ENCODE data around the gene CTNND1. TPM values are rescaled to one million over a fixed set of nuclear protein-coding genes. Genes with fewer than 3 reads are reported as not detected.
"Not testable (repeated sequence)": the region's sequence is repeated elsewhere in the genome, so short reads cannot be mapped to it uniquely, and the experiment has no call there.

Gene CTNND1
- total RNA-seq, 2 experiments from 2014 or later, result 5.5 to 8.5 TPM

- H3K27ac Mint-ChIP-seq, result no peak overlapping the region
- no peaks in the 10 kb centered on the region for H3K4me1 Mint-ChIP-seq (ENCODE audit: low read depth)
- H3K9me3 Mint-ChIP-seq, result no peaks in the 10 kb centered on the region
- intact Hi-C loops (cut with micrococcal nuclease), result no loop called here
- no peaks in the 10 kb centered on the region for H3K36me3 Mint-ChIP-seq (ENCODE audit: low read depth)
- H3K4me3 Mint-ChIP-seq, result no peak overlapping the region
- CTCF ChIA-PET, result no interaction called here
- H3K27me3 Mint-ChIP-seq (ENCODE audit: low read depth), result peaks cover 10% of the 10 kb centered on the region
- no peak for DNase-seq
Observed at GRCh38 chr11:57834852-57835251, 73.2 kb downstream of the CTNND1 start.

- H3K36me3 Mint-ChIP-seq (ENCODE audit: low read depth); H3K9me3 Mint-ChIP-seq; H3K27ac Mint-ChIP-seq; H3K4me3 Mint-ChIP-seq; DNase-seq; CTCF ChIA-PET; H3K27me3 Mint-ChIP-seq (ENCODE audit: low read depth); intact Hi-C loops (cut with micrococcal nuclease); H3K4me1 Mint-ChIP-seq (ENCODE audit: low read depth): not testable (repeated sequence)
Observed at GRCh38 chr11:57838609-57839008, 77.0 kb downstream of the CTNND1 start.

GRCh38 chr11:57842873-57843272 lies 81.3 kb downstream of the CTNND1 start:
- CTCF ChIA-PET, result no interaction called here
- intact Hi-C loops (cut with micrococcal nuclease), result no loop called here
- Mint-ChIP-seq H3K4me1 (ENCODE audit: low read depth) (no peaks in the 10 kb centered on the region), H3K36me3 (ENCODE audit: low read depth) (no peaks in the 10 kb centered on the region), H3K9me3 (no peaks in the 10 kb centered on the region), H3K27ac (no peak overlapping the region), H3K27me3 (ENCODE audit: low read depth) (peaks cover 2% of the 10 kb centered on the region), H3K4me3 (no peak overlapping the region)
- DNase-seq, result no peak

GRCh38 chr11:57867966-57868365 lies 106.4 kb downstream of the CTNND1 start:
- Mint-ChIP-seq H3K4me1 (ENCODE audit: low read depth) (no peaks in the 10 kb centered on the region), H3K4me3 (no peak overlapping the region), H3K27me3 (ENCODE audit: low read depth) (no peaks in the 10 kb centered on the region), H3K9me3 (no peaks in the 10 kb centered on the region), H3K27ac (no peak overlapping the region), H3K36me3 (ENCODE audit: low read depth) (no peaks in the 10 kb centered on the region)
- intact Hi-C loops (cut with micrococcal nuclease), result no loop called here
- CTCF ChIA-PET, result no interaction called here
- DNase-seq, result no peak

- Mint-ChIP-seq H3K36me3 (ENCODE audit: low read depth) (no peaks in the 10 kb centered on the region), H3K27ac (no peak overlapping the region), H3K9me3 (no peaks in the 10 kb centered on the region), H3K4me3 (no peak overlapping the region), H3K27me3 (ENCODE audit: low read depth) (no peaks in the 10 kb centered on the region), H3K4me1 (ENCODE audit: low read depth) (no peaks in the 10 kb centered on the region)
- intact Hi-C loops (cut with micrococcal nuclease), result no loop called here
- DNase-seq, result no peak
- CTCF ChIA-PET, result no interaction called here
Observed at GRCh38 chr11:57868491-57868890, 106.9 kb downstream of the CTNND1 start.

Other genes with a start within 250 kb of the CTNND1 start
- 10 to 100 TPM; 26.5 to 29.7 TPM for gene SLC43A1, start 246.1 kb upstream of the CTNND1 start, total RNA-seq
- gene TIMM10, start 231.0 kb upstream of the CTNND1 start, total RNA-seq, result 100 to 1,000 TPM; 131 to 136 TPM
- not detected for gene SMTNL1, start 224.2 kb upstream of the CTNND1 start, total RNA-seq
- gene UBE2L6, start 194.1 kb upstream of the CTNND1 start, total RNA-seq, result 100 to 1,000 TPM; 187 to 194 TPM
- under 1 TPM; 0.17 to 0.43 TPM for gene SERPING1, start 164.1 kb upstream of the CTNND1 start, total RNA-seq
- gene YPEL4, start 111.9 kb upstream of the CTNND1 start, total RNA-seq, result under 1 TPM; 0.17 to 0.54 TPM
- 10 to 100 TPM; 11.3 to 14.2 TPM for gene CLP1, start 104.0 kb upstream of the CTNND1 start, total RNA-seq
- 10 to 100 TPM; 38.5 to 46.6 TPM for gene ZDHHC5, start 93.7 kb upstream of the CTNND1 start, total RNA-seq
- 1 to 10 TPM; 8.2 to 9.0 TPM for gene MED19, start 49.6 kb upstream of the CTNND1 start, total RNA-seq
- 10 to 100 TPM; 49.8 to 54.7 TPM for gene TMX2, start 49.2 kb upstream of the CTNND1 start, total RNA-seq
- gene SELENOH, start 20.3 kb upstream of the CTNND1 start, total RNA-seq, result 100 to 1,000 TPM; 249 to 282 TPM
- gene BTBD18, start 10.0 kb upstream of the CTNND1 start, total RNA-seq, result not detected